ENCODE measurements around the gene SPOCK1. TPM values are rescaled to one million over a fixed set of nuclear protein-coding genes. Genes with fewer than 3 reads are reported as not detected.

Gene SPOCK1
- total RNA-seq, 1 donor, result 54.8 TPM

- H3K4me3 ChIP-seq (ENCODE audit: low read depth, low read length), result no peak overlapping the region
- DNase-seq (ENCODE audit: low read depth), result no peak
- TF ChIP-seq CTCF (IDR thresholded peaks at IDR 0.05; ENCODE audit: insufficient read depth, low read depth, low read length), result no peak
Observed at GRCh38 chr5:137312011-137312410, 187.1 kb downstream of the SPOCK1 start.

- no peak for TF ChIP-seq CTCF (IDR thresholded peaks at IDR 0.05; ENCODE audit: insufficient read depth, low read depth, low read length)
- no peak overlapping the region for H3K4me3 ChIP-seq (ENCODE audit: low read depth, low read length)
- peak; percentile 84 for DNase-seq (ENCODE audit: low read depth)
Observed at GRCh38 chr5:137310051-137310730, 188.9 kb downstream of the SPOCK1 start.

DNA sequence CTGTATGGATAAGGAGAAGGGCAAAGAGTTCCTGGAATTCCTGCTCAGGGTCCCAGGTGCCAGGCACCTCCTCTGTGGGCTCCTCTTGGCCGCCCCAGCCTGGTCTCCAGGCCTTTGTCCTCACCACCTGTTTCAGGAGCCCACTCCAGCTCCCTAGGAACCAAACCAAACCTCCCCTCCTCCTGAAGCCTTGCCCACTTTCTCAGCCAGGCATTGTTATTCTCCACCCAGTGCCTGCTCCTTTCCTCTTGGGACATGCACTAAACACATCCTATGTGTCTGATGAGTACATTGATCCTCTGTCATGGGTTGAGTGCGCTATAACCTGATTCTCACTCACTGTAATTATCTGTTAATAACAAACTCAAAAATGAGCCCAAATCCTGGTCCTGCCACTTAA lies 189.8 kb downstream of the SPOCK1 start:
- no peak for TF ChIP-seq CTCF (IDR thresholded peaks at IDR 0.05; ENCODE audit: insufficient read depth, low read depth, low read length)
- DNase-seq (ENCODE audit: low read depth), result no peak
- no peak overlapping the region for H3K4me3 ChIP-seq (ENCODE audit: low read depth, low read length)

GRCh38 chr5:137308311-137308710 lies 190.8 kb downstream of the SPOCK1 start:
- no peak for TF ChIP-seq CTCF (IDR thresholded peaks at IDR 0.05; ENCODE audit: insufficient read depth, low read depth, low read length)
- no peak overlapping the region for H3K4me3 ChIP-seq (ENCODE audit: low read depth, low read length)
- DNase-seq (ENCODE audit: low read depth), result no peak

DNA sequence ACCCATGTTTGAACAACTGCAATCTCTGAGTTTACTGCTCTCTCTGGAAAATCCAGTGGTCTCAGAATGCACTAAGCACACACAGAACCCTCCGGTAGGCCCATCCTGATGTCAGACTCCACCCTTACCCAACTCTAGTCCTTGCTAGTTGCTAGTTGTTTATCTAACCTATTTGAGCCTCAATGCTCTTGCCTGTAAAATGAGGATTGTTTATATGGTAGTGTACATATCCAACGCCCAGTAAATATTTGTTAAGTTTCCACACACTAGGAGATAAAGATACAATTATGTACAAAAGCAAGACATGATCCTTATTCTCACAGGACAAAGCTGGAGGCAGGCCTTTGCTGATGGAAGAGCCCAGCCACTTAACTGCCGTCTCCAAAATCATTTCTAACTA lies 192.2 kb downstream of the SPOCK1 start:
- TF ChIP-seq CTCF (IDR thresholded peaks at IDR 0.05; ENCODE audit: insufficient read depth, low read depth, low read length), result no peak
- H3K4me3 ChIP-seq (ENCODE audit: low read depth, low read length), result no peak overlapping the region
- DNase-seq (ENCODE audit: low read depth), result no peak

DNA sequence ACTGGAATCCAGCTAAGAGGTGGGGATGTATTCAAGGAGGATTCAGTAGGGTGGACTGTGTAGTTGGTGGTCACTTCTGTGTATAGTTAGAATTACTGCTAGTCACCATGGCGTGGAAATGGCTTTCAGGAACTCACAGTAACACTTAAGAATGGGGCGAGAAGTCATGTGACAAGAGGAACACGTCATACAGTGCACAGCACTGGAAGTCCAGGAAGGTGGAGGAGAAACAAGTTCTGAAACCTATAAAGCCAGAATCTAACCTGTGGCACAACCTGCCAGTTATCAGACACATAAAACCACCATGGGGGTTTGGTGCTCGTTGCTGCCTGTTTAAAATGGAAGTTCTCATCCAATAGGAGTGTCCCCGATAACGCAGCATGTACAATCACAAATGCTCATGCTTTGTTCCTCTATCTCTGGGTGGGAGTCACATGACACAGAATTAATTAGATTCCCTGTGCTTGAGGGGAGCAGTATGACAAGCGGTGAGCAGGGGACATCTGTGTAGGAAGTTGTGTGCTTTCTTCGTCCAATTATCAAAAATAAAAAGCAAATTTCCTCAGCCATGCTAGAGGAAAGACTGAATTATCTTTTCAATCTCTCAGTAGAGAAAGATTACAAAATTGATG lies 193.0 kb downstream of the SPOCK1 start:
- TF ChIP-seq CTCF (IDR thresholded peaks at IDR 0.05; ENCODE audit: insufficient read depth, low read depth, low read length), result no peak
- no peak overlapping the region for H3K4me3 ChIP-seq (ENCODE audit: low read depth, low read length)
- no peak for DNase-seq (ENCODE audit: low read depth)

Data from fibroblast of villous mesenchyme (primary cell).